ENCODE results near the gene SPINK4.

The SPINK4 gene

GRCh38 chr9:33239921-33240320 lies at the start of gene SPINK4:
Gene SPINK4 (plus strand): TSS chr9:33240167. CDS start chr9:33240209, 42 bp downstream.
- DNase-seq (ENCODE audit: low read depth) = no peak

- no peak for DNase-seq (ENCODE audit: low read depth)
Observed at GRCh38 chr9:33192493-33193255, 47.3 kb upstream of the SPINK4 start.

GRCh38 chr9:33193818-33194217 lies 46.1 kb upstream of the SPINK4 start:
- DNase-seq (ENCODE audit: low read depth) = no peak

GRCh38 chr9:33196736-33197135 lies 43.2 kb upstream of the SPINK4 start:
- no peak for DNase-seq (ENCODE audit: low read depth)

- DNase-seq (ENCODE audit: low read depth) = no peak
Observed at GRCh38 chr9:33197279-33198152, 42.5 kb upstream of the SPINK4 start.

- DNase-seq (ENCODE audit: low read depth) = no peak
Observed at GRCh38 chr9:33198165-33198564, 41.8 kb upstream of the SPINK4 start.

GRCh38 chr9:33202018-33202417 lies 37.9 kb upstream of the SPINK4 start:
- no peak for DNase-seq (ENCODE audit: low read depth)

GRCh38 chr9:33202552-33203201 lies 37.3 kb upstream of the SPINK4 start:
- peak; percentile 0 for DNase-seq (ENCODE audit: low read depth)

- DNase-seq (ENCODE audit: low read depth) = no peak
Observed at GRCh38 chr9:33209394-33209793, 30.6 kb upstream of the SPINK4 start.

GRCh38 chr9:33210006-33210715 lies 29.8 kb upstream of the SPINK4 start:
- DNase-seq (ENCODE audit: low read depth) = no peak

GRCh38 chr9:33211695-33212393 lies 28.1 kb upstream of the SPINK4 start:
- no peak for DNase-seq (ENCODE audit: low read depth)

- no peak for DNase-seq (ENCODE audit: low read depth)
Observed at GRCh38 chr9:33220681-33221567, 19.0 kb upstream of the SPINK4 start.

- no peak for DNase-seq (ENCODE audit: low read depth)
Observed at GRCh38 chr9:33221568-33221884, 18.4 kb upstream of the SPINK4 start.

- DNase-seq (ENCODE audit: low read depth) = no peak
Observed at GRCh38 chr9:33222031-33222430, 17.9 kb upstream of the SPINK4 start.

- no peak for DNase-seq (ENCODE audit: low read depth)
Observed at GRCh38 chr9:33223696-33224095, 16.3 kb upstream of the SPINK4 start.

GRCh38 chr9:33225319-33226147 lies 14.4 kb upstream of the SPINK4 start:
- DNase-seq (ENCODE audit: low read depth) = peak; percentile 51

- no peak for DNase-seq (ENCODE audit: low read depth)
Observed at GRCh38 chr9:33227008-33227398, 13.0 kb upstream of the SPINK4 start.

GRCh38 chr9:33227741-33228140 lies 12.2 kb upstream of the SPINK4 start:
- no peak for DNase-seq (ENCODE audit: low read depth)

GRCh38 chr9:33228606-33229005 lies 11.4 kb upstream of the SPINK4 start:
- DNase-seq (ENCODE audit: low read depth) = no peak

All from activated T-helper 9 cell treated with anti-CD3 and anti-CD28 coated beads, Interleukin-2, amount 50 U/mL, for 16 hours (primary cell).